Eye (tissue), 1 donor: ENCODE measurements around the gene SDF2L1.
A peak's percentile ranks its signal among the peaks of the same experiment; 100 is the strongest.
"Not testable (repeated sequence)": the region's sequence is repeated elsewhere in the genome, so short reads cannot be mapped to it uniquely, and the experiment has no call there.

ENCODE experiments used
- DNase-seq: peaks from one replicate; pipeline ENCODE4 v3.0.0-alpha.2; 2015

Gene SDF2L1, protein sequence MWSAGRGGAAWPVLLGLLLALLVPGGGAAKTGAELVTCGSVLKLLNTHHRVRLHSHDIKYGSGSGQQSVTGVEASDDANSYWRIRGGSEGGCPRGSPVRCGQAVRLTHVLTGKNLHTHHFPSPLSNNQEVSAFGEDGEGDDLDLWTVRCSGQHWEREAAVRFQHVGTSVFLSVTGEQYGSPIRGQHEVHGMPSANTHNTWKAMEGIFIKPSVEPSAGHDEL

DNA sequence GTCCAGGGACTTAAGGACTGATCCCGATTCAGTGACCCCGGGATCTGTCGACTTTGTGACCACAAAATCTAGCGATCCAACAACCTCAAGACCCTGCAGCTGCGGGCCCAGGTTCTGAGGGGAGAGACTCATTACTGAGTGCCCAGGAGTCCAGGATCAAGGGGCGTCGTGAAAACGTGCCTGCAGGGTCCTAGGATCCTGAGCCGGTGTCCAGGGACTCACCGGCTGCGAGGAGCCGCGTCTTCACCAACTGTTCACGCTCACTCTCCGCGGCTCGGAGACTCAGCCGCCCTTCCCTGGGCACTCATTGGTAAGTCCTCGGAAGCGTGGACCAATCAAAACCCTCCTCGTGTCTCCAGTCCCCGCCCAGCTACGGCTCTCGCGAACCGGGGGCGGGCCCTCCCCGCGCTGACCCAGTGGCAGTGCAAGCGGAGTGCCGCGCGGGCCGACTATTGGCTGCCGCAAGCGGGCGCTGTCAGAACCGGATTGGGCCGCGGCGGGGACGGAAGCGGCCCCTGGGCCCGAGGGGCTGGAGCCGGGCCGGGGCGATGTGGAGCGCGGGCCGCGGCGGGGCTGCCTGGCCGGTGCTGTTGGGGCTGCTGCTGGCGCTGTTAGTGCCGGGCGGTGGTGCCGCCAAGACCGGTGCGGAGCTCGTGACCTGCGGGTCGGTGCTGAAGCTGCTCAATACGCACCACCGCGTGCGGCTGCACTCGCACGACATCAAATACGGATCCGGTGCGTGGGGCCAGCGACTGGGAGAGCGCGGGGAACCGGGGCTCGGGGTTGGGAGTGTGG is at the start of gene SDF2L1:
Gene SDF2L1, plus strand, starts transcription at position 514 of the 795 bp plus-strand sequence. Its CDS starts 35 bp downstream, at position 549.
- DNase-seq, result peak; percentile 99

DNA sequence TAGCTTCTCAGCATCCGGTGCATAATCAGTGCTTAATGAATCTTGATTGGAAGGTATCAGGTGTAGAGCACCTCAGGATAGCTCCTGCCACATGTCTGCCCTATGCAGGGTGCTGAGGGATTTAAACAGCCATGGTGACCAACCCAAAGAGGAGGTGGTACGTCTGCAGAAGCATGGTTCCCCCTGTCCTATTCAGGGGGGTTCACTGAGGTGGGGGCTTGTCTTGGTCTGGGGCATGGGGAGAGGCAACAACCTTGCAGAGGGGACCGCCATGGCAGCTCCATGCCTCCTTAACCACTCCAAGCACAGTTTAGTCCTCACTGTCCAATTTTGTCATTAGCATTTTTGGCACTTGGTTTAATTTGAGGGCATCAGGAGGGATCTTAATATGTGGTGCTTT is 49.7 kb upstream of the SDF2L1 start:
- no peak for DNase-seq

DNA sequence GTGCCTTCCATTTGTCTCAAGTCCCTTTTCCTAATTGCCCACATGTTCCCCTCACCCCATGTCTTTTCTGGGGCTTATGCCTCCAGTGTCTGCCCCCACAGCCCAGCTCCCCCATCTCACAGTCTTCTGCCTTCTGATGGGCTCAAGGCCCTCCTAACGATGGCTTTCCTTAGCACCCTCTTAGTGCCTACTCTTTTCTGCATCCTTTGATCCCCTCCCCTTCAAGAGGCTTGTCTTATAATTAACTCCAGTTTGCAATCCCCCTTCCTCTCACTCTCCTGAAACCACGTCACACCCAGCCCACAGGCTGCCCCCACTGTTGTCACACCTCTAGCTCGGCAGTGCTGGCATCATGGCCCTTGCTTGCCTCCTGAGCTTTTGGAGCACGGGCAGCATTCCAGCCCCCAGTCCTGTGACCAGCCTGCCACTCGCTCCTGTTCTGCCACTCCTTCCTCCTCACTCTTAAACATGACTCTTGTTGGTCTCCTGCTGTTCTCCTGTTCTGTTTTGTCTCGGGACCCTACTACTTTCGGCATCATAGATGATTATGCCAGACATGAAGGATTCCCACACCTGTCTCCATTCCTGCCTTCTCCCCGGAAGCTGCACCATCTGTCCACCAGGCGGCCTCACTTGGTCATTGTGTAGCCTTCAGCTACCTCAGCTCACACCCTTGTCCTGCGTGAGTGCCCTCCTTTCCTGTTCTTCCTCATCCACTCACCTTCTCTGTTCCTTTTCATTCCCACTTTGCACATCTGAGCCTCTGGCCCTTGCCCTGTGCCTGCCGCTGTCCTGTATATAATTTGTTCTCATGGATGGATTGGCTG is 48.5 kb upstream of the SDF2L1 start:
- peak; percentile 18 for DNase-seq

DNA sequence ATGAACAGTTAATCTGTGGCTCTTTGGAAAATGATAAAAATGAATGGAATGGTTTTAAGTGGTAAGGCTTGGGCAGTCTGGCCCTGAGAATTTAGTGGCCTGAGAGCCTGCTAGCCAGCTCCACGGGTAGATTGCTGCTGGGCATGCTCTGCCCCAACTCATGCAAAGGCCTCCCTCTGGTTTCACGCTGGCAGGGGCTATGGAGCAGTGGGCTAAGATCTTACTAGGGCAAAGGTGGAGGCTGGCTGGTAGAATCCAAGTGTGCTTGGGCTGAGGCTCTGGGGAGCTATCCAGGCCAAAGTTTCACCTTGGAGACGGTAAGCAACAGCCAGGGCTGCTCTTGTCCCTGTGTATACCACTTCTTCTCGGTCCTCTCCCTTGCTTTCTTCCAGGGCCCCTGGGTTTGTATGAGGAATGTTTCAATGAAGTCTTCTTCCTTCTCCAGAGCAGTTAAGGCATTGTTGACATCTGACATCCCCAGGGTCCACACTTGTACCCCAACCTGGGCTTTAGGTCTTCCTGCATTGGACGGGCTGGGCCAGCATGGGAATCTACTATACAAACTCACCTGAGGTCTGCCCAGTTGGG is 47.1 kb upstream of the SDF2L1 start:
- no peak for DNase-seq

DNA sequence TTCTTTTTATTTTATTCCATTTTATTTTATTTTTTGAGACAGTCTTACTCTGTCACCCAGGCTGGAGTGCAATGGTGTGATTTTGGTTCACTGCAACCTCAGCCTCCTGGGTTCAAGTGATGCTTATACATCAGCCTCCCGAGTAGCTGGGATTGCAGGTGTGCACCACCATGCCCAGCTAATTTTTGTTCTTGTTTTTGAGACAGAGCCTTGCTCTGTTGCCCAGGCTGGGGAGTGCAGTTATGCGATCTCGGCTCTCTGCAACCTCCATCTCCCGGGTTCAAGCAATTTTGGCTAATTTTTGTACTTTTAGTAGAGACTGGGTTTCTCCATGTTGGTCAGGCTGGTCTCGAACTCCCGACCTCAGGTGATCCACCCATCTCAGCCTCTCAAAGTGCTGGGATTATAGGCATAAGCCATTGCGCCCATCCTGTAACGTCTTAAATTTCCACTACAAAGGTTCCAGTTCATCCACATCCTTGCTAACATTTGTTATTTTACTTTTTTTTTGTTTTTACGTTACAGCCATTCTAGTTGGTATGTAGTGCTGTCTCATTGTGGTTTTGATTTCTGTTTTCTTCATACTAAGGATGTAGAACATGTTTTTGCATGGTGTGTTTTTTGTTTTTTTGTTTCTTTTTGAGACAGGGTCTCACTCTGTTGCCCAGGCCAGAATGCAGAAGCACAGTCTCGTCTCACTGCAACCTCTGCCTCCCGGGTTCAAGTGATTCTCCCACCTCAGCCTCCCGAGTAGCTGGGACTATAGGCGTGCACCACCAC is 45.6 kb upstream of the SDF2L1 start:
- DNase-seq, result not testable (repeated sequence)

DNA sequence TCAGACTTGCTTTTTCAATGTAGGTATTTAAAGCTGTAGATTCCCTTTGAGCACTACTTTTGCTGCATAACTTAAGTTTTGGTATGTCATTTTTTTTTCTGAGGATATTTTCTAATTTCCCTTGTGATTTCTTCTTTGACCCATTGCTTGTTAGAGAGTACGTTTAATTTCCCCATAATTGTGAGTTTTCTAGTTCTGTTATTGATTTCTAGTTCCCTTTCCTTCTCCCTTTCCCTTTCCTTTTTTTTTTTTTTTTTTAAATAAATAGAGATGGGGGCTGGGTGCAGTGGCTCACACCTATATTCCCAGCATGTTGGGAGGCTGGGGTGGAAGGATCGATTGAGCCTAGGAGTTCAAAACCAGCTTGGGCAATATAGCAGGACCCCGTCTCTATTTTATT is 43.8 kb upstream of the SDF2L1 start:
- DNase-seq, result no peak

DNA sequence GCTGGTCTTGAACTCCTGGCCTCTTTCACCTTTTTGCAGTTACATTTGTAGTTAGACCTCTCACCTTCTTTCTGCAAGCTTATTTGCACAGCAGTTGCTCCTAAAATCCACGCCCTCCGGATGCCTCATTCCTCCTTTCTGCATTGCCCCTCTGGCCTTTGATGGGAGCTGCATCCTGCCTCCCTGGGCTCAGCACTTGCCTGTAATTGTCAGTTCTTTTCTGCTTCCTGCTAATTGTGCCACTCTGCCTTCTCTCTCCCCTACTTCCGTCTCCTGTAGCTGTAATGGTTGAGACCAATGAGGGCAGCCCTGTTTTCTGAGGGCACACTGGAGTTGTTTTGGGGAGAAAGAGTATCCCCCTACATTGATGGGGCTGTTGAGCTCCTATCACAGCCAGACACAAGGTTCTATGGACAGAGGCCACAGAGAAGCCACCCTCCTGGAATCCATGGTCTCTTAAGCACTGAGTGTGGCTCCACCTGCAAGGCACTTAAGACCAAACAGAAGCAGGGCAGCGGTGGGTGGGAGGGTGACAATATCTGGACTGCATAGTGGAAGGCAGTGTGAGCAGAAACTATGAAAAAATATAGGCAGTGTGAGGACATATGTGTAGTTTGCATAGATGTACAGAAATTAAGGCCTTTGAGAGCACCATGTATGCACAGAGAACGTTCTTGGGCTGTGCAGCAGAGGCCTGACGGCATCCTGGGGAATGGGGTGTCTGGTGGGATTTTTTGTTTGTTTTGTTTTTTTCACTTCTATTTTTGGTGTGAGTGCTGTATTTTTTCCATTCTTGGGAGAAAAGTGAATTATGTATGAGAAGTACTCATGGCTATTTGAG is 42.8 kb upstream of the SDF2L1 start:
- no peak for DNase-seq

DNA sequence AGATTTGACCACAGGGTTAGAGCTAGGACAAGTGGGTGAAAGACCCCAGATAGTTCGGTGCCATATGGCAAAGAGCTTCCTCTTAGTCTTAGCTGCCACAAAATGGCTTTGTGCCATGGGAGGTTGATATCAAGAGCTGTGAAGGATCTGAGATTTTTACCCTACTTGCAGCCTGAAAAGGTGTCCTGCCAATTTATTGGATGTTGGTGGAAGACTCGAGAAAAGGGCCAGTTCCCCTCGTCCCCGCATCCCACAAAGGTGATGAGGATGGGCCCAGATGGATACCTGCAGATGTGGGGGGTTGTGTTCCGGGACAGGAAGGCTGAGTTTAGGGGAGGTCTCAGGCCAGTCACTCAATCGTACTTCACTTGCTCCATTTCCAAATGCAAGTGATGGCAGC is 39.5 kb upstream of the SDF2L1 start:
- no peak for DNase-seq

DNA sequence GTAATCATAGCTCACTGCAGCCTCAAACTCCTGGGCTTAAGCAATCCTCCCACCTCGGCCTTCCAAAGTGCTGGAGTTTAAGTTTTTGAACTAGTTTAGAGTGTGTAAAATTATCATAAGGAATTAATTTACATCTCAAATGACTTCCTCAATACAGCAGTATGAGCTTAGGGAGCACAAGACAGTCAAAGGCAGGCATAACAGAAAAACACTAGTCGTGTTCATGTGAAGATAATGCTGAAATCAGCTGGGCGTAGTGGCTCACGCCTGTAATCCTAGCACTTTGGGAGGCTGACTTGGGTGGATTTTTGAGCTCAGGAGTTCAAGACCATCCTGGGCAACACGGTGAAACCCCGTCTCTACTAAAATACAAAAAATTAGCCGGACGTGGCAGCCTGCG is 38.1 kb upstream of the SDF2L1 start:
- no peak for DNase-seq

DNA sequence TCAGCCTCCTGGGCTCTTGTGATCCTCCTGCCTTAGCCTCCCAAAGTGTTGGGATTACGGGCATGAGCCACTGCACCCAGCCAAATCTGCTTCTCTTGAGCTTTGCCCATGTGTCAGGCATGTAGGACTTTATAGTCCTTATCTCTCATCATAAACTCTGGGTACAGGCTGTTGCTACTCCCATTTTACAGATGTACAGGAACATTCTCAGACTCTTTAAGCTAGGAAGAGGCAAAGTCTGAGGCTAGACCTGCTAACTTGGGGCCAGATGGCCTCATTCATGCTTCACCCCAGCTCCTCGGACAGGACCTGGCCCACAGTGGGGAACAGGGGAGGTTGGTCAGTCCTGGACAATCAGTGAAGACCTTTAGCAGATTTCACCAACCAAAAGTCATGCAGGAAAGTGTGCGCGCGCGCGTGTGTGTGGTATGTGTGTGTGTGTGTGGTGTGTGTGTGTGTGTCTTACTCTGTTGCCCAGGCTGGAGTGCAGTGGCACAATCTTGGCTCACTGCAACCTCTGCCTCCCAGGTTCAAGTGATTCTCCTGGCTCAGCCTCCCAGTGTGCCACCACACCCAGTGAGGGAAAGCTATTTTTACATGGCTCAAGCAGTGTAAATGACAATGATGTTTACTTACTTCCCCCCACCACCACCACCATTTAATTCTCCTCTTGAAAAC is 36.1 kb upstream of the SDF2L1 start:
- no peak for DNase-seq

DNA sequence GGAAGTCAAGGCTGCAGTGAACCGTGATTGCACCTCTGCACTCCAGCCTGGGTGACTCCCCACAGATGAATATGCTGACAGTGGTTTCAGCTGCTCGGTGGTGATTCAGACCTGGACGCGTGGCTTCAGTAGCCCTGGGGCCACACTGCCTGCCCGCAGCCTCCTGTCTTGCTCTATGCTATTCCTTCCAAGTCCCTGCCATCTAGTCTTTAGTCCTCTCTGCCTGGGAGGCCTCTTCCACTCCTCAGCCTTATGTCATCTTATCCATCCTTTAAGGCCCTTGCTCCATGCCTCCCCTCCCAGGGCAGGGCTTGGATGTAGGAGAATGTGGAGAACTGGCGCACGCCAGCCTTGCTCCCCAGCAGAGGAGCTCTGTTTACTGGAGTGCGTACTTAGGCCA is 35.3 kb upstream of the SDF2L1 start:
- no peak for DNase-seq

DNA sequence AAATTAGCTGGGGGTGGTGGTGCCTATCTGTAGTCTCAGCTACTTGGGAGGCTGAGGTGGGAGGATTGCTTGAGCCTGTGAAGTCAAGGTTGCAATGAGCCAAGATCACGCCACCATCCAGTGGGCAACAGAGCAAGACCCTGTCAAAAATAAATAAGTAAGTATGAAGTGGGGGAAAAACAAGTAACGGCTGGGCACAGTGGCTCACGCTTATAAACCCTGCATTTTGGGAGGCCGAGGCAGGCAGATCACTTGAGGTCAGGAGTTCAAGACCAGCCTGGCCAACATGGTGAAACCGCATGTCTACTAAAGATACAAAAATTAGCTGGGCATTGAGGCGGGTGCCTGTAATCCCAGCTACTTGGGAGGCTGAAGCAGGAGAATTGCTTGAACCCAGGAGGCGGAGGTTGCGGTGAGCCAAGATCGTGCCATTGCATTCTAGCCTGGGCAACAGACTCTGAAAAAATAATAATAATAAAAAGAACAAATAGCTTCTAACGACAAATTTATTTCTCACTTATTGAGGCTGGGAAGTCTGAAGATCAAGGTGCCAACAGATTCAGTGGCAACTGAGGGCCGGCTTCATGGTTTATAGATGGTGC is 32.4 kb upstream of the SDF2L1 start:
- DNase-seq, result not testable (repeated sequence)

DNA sequence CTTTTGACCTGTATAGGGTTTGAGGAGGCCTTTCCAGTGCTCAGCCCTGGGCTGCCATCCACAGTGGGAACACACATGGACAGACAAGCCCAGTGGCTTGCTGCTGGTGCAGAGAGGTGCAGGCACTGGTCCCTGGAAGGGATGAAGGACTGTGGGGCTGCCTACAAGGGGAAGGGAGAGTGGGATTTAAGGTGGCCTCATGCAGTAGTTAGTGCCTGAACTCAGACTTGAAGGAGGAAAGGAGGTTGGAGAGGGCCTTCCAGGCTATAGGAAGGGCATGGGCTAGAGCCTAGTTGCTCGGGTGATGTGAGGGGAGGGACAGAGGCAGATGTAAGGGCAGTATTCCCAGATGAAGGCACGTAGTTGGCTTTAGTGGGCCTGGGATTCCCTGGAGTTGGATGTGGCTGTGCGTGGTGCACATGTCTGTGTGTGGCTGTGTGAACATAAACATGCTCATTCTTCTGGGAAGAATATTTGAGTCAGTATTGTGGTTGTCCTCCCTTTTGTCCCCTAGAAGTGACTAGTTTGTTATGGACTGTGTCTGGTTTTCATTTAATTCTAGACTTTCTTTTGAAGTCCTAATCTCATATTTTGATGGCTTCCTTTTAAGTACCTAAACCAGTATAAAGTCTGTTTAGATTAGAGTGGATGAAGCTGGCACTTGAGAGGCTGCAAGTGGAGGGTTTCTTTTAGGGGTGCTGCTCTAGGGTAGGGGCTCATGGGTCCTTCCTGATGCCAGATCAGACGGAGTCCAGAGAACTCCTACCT is 30.7 kb upstream of the SDF2L1 start:
- no peak for DNase-seq

DNA sequence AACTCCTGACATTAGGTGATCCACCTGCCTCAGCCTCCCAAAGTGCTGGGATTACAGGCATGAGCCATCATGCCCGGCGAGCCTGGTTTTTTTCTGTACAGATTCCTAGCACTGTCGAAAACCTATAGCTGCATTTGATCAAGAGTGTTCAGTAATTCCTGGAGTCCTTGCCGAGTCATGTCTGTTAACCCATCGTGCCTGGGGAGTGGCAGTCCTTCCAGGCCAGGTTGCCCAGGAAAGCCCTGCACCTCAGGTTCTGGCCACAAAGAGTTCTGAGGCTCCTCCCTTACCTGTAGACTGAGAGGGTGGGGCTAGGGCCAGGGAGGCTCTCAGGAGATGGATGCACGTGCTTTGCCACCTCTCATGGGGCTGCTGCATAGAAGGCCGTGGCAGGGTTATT is 29.2 kb upstream of the SDF2L1 start:
- DNase-seq, result no peak

DNA sequence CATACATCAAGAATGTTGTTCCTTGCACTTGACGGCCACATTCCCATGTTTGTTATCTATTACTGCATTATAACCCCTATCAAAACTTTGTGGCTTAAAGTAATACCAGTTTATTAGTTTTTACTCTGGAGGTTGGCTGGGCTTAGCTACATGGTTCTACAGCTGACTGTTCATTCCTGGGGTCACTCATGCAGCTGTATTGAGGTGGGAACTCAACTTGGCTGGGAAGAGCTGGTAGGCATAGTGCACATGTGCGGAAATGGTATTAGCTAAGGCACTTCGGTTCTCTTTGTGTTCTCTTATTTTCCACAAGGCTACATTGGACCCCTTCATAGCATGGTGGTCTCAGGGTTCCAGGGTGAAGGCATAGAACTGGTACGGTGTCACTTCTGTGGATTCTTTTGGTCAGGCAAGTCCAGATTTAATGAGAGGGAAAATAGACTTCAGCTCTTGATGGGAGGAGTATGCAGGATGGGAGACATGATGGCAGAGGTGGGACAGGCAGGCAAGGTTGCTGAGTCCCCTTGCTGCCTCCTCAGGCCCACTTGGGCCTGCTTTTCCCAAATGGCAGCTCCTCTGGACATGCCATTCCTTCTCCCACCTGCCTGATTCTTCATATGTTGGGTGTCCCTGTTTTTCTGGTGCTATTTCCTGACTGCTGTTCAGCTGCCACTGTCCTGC is 28.4 kb upstream of the SDF2L1 start:
- DNase-seq, result no peak

DNA sequence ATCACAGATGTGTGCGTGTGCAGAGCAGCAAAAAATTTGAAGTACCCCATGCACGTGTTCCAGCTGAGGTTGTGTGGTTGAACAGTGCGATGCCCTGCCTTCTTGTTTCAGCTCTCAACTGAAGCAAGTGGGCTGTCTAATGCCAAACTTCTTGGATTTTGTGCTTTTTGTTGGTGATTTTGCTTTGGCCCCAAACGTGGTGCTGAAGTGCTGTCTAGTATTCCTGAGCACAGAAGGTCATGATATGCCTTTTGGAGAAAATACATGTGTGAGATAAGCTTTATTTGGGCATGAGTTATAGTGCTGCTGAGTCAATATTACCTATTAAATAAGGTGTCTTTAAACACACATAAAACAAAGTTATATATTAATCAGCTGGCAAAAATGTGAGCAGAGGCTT is 26.4 kb upstream of the SDF2L1 start:
- DNase-seq, result no peak

DNA sequence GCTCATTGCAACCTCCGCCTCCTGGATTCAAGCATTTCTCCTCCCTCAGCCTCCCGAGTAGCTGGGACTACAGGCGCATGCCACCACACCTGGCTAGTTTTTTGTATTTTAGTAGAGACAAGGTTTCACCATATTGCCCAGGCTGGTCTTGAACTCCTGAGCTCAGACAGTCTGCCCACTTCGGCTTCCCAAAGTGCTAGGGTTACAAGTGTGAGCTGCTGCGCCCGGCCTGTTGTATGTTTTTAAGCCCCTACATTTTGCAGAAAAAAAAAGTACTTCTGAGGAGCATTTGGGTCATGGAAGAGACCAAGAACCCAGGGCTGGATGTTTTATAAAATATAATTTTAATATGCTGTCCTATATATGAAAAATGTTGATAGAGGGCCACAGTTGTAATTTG is 24.8 kb upstream of the SDF2L1 start:
- not testable (repeated sequence) for DNase-seq

DNA sequence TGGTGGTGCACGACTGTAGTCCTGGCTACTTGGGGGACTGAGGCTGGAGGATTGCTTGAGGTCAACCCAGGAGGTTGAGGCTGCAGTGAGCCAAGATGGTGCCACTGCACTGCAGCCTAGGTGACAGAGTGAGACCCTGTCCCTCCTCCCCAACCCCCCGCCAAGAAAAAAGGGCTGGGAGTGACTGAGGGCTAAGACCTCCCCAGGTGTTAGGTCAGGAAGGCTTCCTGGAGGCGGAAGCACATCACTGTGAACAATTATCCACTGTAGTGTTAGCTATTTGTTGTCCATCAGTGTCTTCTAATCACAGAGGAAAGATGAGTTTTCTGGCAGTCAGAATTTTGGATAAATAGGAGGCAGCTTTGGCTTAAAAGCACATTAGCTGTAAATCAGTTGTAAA is 21.1 kb upstream of the SDF2L1 start:
- DNase-seq, result no peak
